ENCODE measurements around the gene NR1D1. TPM values are rescaled to one million over a fixed set of nuclear protein-coding genes. Genes with fewer than 3 reads are reported as not detected.

NR1D1 gene
- total and polyA plus RNA-seq, 8 donors, result 4.8 to 17.5 (median 11.3) TPM

- FAIRE-seq (no peak), DNase-seq (peak in 1 of 6 donors; percentile 20), ATAC-seq (no peak)
- Histone ChIP-seq H3K9me3 (no peaks in the 10 kb centered on the region), H3K4me3 (no peak overlapping the region), H3K27ac (peak overlapping the region; percentile 67 to 93 (median 88)), H3K36me3 (no peaks in the 10 kb centered on the region), H3K27me3 (no peaks in the 10 kb centered on the region), H3K4me1 (peaks cover 59 to 69% (median 66%) of the 10 kb centered on the region in 3 donors)
- no peak for TF ChIP-seq CTCF (IDR thresholded peaks at IDR 0.05)
- intact Hi-C loops (cut with DNase I), result loop anchor here in 2 of 3 donors (5.0 to 10.0 kb wide), 2 partner anchors 52 to 55 kb away; no protein-coding TSS in a partner anchor
- WGBS, 2 donors, result 47 to 52% methylated on average over 4 of the region's 4 CpGs
Observed at GRCh38 chr17:40112718-40113109, 12.3 kb upstream of the NR1D1 start.

GRCh38 chr17:40112191-40112711 lies 11.9 kb upstream of the NR1D1 start:
- Histone ChIP-seq H3K4me1 (peaks cover 61 to 72% (median 68%) of the 10 kb centered on the region in 3 donors), H3K27ac (peak overlapping the region; percentile 67 to 93 (median 88))

GRCh38 chr17:40111221-40112128 lies 11.1 kb upstream of the NR1D1 start:
- Histone ChIP-seq H3K36me3 (no peaks in the 10 kb centered on the region), H3K4me3 (no peak overlapping the region), H3K9me3 (no peaks in the 10 kb centered on the region), H3K27ac (peak overlapping the region; percentile 67 to 93 (median 88)), H3K4me1 (peaks cover 61 to 72% (median 68%) of the 10 kb centered on the region in 3 donors), H3K27me3 (no peaks in the 10 kb centered on the region)
- DNase-seq, result peak; percentile 81 to 97 (median 93)
- peak; percentile 55 to 76 (median 66) for TF ChIP-seq CTCF (IDR thresholded peaks at IDR 0.05)
- intact Hi-C loops (cut with DNase I), result loop anchor here in 2 of 3 donors (5.0 to 10.0 kb wide), 2 partner anchors 53 to 56 kb away; no protein-coding TSS in a partner anchor
- 0 to 1% methylated on average over 12 of the region's 12 CpGs for WGBS, 2 donors
- peak; percentile 70 to 80 (median 78) for ATAC-seq
- FAIRE-seq, result no peak

More at GRCh38 chr17:40112191-40112711, 11.9 kb upstream of the NR1D1 start:
- ATAC-seq (no peak), DNase-seq (peak in 1 of 6 donors; percentile 16), FAIRE-seq (no peak)
- no peaks in the 10 kb centered on the region for H3K9me3 ChIP-seq
- intact Hi-C loops (cut with DNase I), result loop anchor here in 2 of 3 donors (5.0 to 10.0 kb wide), 2 partner anchors 53 to 55 kb away; no protein-coding TSS in a partner anchor
- H3K4me3 ChIP-seq, result no peak overlapping the region
- no peaks in the 10 kb centered on the region for H3K36me3 ChIP-seq
- WGBS, 2 donors, result 0 to 2% methylated on average over 2 of the region's 2 CpGs
- no peak for TF ChIP-seq CTCF (IDR thresholded peaks at IDR 0.05)
- H3K27me3 ChIP-seq, result no peaks in the 10 kb centered on the region

DNA sequence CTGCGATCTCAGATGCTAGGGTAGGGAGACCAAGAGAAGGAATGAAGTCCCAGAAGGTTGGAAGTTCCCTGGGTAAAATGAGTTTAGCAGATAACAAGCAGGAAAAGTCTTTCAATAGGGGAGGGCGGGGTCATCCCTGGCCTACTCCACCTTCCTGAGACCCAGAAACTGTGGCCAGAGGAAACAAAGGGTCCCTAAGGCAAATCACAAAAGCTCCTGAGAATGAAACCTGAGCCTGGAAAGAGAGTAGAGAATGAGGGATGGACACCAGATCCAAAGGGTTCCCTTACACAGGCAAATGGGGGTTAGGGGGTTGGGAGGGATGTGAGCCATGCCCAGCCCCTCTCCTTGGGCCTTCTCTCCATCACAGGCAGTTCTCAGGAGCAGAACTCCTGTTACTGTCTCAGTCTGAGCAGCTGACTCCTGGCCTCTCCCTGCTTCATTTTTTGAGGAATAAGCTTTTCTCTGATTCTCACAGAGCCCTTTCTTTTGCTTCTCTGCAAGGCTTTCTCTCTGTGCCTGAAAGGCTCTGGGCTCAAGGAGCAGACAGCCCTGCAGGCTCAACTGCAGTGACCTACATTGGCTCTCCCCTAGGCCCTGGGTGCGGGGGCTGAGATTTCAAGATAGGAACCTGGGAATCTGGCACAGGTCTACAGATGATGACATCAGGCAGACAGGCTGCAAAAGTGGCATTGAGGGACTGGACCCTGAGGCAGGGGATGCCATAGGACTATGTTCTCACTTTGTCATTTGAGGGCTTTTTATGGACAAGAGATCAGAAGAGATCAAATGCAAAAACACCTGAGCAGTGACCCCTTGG lies 9.8 kb upstream of the NR1D1 start:
- Histone ChIP-seq H3K27me3 (no peaks in the 10 kb centered on the region), H3K9me3 (no peaks in the 10 kb centered on the region), H3K27ac (peak overlapping the region; percentile 67 to 93 (median 88)), H3K4me3 (no peak overlapping the region), H3K4me1 (peaks cover 61 to 69% (median 63%) of the 10 kb centered on the region in 3 donors), H3K36me3 (no peaks in the 10 kb centered on the region)
- WGBS, 2 donors, result 62 to 64% methylated on average over 3 of the region's 3 CpGs
- no peak for ATAC-seq
- FAIRE-seq, result no peak
- intact Hi-C loops (cut with DNase I), result loop anchor here in 2 of 3 donors (5.0 to 10.0 kb wide), 2 partner anchors 55 to 57 kb away; no protein-coding TSS in a partner anchor
- TF ChIP-seq CTCF (IDR thresholded peaks at IDR 0.05), result no peak
- DNase-seq, result peak in 3 of 6 donors; percentile 18 to 42 (median 35)

Measured in pancreas (tissue), 10 donors.